EH (cell line): ENCODE data around the gene MN1.
"Not testable (repeated sequence)": the region's sequence is repeated elsewhere in the genome, so short reads cannot be mapped to it uniquely, and the experiment has no call there.

ENCODE experiments used
- DNase-seq: peaks from one replicate; pipeline ENCODE4 v3.0.0-alpha.2; 2015; ENCODE audit warnings: low read depth

The MN1 gene

DNA sequence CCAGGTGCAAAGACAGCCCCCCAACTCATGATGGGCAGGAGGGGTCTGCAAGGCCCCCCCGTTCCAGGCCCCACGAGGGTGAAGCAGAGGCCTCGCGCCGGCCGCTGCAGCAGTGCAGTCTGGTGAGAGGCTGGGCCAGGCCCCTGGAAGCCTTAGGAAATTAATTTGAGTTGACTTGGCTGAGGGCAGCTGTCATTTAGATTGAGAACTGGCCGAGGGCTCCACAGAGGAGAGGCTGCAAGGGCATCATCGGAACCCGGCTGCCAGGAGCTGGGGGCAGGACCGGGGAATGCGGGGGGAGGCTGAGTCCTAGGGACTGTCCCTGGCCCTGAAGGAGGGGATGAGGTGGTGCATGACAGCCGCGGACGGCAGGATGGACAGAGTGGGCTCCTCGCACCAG is 39.9 kb downstream of the MN1 start:
- no peak for DNase-seq

DNA sequence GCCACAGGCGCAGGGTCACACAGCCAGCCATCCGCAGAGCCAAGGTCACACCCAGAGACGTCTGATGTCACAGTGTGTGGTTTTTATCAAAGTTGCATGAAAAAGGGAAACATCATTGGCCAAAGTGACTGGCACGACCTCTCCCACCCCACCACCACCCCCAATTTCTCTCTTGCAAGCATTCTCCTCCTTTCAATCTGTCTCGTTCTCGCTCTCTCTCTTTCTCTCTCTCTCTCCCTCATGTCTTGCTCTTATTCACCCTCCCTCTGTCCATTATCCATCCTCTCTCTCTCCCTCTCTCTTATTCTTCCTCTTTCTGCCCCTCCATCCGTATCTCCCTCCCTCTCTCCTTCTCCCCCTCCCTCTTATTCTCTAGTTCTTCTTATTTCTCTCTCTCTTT is 40.6 kb downstream of the MN1 start:
- DNase-seq, result no peak

DNA sequence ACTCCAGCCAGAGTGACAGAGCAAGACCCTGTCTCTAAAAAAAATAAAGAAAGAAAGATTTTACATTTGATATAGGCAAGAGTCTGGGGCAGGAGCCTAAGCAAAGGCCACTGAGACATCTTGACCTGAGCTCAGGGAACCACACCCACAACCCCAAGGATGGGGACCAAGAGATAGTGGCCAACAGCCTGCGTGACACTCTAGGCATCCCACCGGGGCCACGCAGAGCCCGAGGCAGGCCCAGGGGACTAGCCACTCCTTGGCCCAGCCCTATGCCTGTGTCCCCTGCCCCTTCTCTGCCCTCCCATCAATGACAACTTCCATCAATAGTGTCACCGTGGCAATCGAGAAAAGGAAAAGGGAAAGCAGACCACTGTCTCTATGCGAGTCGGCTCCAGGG is 41.1 kb downstream of the MN1 start:
- DNase-seq, result no peak

DNA sequence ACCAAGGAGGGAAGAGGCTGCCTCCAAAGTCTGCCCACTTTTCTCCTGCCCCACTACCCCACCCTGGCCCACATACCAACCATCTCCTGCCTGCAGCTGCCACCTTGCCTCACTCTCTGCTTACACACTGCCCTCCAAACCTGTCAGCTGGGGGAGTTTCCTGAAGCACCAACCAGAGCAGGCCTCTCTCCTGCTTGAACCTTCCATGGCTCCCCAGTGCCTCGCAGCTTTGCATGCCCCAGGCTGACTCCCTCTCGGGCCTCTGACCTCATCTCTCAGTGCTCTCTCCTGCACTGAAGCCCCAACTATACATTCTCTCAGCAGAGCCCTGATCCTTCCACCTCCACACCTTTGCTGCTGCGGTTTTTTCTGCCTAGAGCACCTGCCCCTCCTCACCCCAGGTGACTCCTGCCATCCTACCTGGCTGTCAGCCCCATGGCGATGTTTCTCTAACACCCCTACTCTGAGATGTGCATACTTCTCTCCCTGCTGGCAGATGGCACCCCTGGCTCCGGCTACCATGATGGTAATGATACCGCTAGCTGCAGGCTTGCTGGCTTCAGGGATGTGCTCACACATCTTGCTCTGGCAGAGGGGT is 43.5 kb downstream of the MN1 start:
- no peak for DNase-seq

DNA sequence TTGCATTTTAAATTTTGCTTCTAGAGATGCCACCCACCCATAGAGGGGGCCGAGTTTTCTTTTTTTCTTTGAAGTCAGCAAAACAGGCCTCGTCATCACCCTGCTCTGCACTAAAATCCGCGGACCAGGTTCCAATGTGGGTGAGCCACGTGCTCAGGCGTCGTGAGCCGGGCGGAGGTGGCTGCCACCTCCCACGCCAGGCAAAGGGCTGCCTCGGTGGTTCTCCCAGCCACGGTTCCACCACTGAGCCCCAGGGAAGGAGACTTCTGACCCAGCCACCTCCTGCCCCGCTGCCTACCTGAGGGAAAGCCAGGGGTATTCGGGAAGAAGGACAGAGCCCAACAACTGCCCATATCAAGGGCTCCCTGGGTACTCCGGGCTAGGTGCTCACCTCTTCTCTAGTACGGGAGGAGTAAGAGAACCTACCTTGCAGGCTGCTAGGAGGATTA is 45.3 kb downstream of the MN1 start:
- no peak for DNase-seq

DNA sequence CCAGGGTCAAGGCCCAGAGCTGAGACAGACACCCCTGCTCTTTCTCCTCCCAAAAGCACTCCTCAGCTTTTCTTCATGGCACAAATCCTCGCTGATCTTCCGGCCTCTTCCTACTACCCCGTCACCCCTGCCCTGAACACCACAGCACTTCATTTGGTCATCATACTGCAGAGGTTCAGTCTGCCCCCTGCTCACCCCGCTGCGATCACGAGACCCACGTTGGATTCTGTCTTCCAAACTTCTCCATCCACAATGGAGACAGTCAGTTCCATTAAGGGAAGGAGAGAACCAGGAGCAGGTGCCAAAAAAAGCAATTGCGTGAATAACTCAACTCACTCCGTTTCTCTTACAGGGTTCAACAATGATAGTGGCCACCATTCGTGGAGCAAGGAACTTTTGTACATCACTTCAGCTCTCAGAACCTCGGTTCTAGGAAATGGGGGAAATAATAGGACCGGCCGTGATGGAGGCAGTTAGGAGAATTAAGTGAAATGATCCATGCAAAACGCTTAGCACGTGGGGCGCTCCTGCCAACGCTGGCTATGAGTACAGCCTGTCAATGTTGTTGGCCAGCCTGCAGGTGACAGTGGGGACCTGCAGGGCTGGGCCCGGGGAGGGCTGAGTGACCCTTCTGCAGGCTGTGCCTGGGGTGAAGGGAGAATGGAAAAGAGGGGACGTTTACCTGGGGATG is 45.9 kb downstream of the MN1 start:
- no peak for DNase-seq

DNA sequence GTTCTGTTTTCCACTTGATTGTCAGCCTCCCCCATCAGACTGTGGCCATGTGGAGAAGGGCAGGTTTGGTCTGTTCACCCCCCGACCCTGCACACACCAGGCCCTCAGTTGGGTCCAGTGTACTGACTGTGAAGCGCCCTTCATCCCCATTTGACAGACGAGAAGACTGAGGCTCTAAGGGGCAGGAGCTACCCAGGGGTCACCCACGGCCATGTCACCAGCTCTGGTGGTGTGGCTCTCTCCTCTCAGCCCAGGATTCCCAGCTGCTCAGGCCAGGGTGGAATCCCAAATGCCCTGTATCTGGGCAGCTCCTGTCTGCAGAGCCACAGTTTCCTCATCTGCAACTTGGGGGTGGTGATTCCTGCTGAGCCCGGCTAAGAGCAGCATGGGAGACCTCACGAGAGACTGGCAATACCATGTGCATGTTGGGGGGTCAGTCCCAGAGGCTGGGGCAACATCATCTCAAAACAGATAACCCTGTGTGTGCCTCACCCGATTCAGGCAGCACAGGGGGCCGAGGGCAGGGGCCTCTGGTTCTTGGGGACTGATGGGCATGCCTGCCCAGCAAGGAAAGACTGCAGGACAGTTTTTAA is 46.6 kb downstream of the MN1 start:
- DNase-seq, result no peak

DNA sequence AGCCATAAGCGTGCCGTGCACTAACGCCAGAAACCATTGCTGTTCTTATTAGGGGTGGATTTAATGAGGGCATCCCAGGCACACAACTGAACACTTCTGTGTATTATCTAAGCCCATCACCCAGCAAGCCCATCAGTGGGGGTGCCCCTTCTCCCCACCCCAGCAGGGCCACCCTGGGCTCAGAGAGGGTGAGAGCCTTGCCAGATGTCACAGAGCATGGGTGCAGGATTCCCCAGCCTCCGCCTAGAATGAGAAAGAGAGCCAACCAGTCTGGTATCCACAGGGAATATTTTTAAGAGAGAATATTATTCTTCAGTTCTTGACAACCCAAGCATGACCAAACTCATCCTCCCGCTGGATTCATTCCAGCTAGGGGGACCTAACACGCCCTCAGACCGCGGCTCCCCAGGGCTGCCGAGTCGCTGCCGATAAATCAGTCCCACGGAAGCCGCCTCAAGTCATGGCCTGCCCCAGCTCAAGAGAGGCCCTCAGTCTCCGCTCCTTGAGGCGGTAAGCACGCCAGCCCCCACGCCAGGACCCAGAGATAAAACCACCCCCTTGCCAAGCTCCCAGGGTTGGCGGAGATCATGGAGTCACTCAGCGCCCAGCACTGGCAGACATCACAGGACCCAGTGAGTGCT is 47.2 kb downstream of the MN1 start:
- no peak for DNase-seq

DNA sequence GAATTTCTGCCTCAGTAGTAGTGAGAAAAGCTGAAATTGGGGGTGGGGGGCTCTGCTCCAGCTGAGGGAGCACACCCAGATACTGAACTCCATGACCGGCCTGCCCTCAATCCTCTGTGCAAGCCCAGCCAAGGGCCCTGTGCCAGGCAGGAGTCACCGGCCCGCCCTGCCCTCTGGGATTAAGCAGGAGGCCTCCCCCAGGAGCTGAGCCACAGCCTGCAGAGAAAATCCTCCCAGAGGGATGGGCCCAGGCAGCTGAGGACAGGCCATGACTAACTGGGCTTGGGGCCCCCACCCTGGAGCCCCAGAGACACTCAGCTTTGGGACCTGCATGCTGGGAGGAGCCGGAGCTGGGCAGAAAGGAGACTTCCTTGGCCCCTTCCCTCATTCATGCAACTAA is 48.8 kb downstream of the MN1 start:
- DNase-seq, result peak; percentile 33

DNA sequence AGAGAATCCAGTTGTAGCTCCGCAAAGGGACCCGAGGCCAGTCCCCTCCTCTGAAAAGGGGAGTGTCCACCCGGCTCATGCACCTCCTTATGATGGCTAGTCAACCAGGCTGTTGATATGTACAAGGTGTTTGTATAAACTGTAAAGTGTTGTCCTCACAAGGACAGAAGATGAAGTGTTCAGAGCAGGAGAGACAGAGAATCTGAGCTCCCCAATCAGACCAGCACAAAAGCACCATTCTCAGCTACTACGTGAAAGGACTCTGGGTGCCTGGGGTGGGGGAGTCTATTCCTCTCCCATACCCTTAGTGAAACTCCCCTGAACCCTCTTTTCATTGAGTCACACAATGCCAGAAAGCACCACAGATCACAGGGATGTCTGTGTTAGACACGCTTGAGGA is 49.4 kb downstream of the MN1 start:
- DNase-seq, result no peak

DNA sequence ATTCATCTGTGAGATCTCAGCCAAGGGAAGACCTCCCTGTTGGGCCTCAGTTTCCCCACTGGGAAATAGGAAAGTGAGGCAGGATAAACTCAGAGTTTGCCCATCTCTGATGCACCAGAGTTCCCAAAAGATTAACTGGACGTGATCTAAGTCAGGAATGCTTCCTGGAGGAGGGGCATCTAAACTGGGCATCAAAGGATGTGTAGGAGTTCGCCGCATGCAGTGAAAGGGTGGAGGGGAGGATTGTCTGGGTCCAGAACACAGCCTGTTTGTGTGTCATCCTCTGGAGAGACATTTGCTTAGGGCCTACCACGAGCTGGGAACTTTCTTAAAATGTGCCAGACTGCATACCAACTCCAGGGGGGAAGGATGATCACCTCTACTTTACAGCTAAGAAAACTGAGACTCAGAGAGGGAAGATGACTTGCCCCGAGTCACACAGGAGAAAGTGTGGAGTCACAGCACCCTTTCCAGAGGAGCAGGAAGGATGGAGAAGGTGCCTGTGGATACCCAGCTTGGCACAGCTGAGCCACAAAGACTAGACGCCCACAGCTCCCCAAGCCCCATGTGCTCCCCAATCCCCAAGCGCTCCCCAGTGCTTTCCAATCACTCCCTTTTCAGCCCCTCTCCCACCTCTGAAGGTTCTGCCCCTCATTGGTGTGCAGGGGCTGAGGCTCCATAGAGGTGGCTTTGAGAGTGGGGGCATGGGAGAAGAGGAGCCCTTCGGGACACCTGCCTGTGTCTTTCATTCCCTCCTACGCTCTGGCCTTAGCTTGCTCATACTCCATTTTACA is 50.1 kb downstream of the MN1 start:
- no peak for DNase-seq

DNA sequence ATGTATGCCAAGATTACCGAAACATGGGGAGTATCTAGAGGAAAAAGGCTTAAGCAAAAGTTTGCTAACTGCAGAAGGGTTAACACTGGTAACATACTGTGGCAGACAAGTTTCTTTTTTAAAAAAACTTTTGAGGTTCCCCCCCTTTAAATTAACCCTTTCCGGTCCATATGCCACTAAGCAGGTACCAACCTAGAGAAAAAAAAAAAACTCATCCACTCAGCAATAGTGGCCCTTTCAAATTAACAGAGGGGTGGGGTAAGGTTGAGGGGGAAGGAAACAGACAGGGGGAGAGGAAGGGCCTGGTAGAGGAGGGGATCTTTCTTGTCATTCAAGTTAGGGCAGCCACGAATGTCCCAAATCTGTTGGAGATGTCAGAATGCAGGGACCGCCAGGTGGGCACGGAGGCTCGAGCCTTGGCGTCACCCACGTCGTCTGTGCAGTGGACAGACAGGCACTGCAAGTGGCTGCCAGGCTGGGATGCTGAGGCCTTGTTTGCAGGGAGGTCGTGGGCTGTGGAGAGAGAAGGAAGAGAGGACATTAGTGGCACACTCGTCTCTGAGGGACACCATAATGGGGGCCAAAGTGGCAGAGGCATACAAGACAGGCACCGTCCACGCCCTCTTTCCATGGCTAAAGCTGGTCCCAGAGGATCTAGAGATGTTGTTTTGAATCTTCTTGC is 50.8 kb downstream of the MN1 start:
- no peak for DNase-seq

DNA sequence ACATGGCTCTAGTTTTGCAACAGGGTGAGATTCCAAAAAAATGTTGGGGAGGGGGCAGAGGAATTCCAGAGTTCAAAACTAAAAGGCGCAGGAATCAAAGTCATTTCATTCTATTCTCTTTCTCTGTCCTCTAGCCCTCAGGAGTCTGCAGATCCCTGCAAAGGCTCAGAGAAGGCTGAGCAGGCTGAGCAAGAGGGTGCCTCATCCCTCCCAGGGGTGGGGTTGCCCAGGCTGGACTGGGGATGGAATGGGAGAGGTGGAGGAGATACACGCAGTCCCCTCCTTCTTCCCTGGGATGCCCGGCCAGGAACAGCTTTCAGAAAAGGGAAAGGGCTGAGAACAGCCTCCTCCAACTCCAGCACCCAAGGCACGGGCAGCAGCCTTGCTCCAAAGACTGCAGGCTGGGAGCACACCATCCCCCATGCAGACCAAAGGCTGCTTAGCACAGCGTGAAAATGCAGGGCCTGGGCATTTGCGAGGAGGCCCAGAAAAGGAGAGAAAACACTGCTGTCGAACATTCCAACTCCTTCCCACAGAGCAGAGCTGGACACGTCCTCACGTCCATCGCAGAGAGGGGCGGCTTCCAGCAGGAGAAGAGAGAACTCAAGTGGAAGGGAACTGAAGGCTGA is 51.8 kb downstream of the MN1 start:
- DNase-seq, result peak; percentile 50

DNA sequence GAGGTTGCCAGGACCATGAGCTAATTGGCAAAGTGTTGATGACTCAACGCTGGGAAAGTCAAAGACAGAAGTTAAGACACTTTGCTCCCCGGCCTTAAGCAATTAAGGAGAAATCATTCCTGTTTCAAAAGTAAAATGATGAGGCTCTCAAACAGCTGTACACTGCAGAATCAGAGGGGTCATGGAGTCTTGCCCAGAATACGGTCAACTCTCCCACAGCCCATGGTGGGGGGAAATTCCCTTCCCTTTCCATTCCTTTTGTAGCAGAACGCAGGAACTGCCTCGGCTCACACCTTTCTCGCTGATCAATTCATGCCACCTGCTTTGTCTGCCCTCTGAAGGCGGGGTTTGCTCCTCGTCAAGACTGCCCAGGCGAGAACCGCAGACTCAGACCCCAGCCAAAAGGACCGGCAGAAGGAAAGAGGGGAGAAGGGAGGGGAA is 52.8 kb downstream of the MN1 start:
- peak; percentile 75 for DNase-seq

DNA sequence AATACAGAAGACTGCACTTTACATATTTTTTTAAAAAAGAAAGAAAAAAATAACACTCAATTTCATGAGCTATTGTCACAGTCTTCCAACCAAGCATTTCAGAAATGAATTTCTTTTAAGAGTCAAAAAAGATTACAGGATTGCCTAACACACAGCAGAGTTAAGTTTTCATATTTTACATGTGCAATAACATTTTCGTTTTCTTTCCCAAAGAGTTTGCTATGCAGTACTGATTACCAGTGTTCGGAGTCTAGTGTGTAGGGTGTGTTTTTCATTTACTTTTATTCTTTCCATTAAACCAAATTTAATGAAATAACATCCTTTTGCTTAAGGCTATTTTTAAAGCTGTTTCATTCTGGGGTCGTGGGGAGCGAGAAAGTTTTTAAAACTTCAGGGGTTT is 53.2 kb downstream of the MN1 start:
- DNase-seq, result no peak

DNA sequence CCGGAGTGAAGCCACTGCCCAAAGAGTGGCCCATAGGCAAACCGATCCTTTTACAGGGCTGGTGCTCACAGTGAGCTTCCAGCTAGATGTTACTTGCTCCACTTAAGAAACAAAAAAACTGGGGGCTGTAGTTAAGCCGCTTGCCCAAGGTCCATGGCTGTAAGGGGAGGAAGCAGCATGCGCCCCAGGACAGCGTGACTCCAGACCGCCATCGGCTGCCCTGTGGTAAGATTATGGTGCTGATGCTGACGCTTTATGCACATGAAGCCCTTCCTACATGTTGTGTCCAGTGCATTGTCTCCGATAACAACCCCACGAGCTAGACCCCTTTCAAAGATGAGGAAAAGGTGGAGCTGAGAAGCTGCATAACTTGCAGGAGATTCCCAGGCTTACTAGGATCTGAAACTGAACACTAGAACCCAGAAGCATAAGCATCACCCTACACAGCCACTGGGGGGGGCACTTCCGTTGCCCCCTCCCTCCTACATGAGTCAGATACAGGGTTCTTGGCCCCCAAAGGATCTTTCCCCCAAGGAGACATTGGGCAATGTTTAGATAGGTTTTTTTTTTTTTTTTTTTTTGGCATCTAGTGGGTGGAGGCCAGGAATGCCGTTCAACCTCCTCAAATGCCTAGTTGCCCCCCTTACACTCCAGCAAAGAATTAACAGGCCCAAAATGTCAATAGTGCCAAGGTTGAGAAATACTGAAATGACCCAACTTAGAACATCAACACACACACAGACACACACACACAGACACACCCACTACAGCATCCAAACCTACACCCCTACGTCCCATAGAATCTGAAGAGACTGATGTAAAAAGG is 53.9 kb downstream of the MN1 start:
- DNase-seq, result peak; percentile 15

DNA sequence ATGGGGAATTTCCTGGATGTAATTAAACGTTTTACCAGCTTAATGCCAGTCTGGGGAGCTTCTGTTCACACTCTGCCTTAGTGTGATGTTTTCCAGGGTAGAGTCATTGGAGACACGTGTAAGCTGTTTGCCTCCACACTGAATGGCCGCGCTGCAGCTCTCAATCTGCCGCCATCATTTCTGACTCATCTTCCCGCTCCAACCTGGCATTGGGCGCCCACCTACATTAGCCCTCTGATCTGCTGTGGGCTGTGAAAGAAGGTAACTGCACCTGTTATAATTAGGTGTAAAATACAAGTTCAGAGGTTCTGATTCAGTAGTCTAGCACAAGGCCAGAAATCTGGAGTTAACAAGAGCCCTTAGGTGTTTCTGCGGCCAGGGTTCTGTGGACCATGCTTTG is 54.6 kb downstream of the MN1 start:
- no peak for DNase-seq

DNA sequence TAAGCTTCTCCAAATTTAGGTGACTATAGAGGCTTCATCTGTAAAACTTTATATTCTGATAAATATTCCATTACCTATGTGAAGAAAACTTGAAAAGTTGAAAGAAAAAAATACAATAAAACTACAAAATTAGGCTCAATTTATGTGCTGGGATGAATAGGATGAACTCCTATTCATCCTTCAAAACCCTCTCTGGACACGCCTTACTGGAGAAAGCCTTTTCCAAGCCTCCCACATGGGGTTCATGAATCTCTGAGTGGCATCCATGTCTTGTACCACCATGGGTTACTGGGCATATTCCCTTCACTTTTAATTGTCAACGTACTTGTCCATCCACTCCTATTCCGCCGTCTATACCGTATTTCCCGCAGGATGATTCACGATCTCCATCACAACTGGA is 55.7 kb downstream of the MN1 start:
- DNase-seq, result no peak

DNA sequence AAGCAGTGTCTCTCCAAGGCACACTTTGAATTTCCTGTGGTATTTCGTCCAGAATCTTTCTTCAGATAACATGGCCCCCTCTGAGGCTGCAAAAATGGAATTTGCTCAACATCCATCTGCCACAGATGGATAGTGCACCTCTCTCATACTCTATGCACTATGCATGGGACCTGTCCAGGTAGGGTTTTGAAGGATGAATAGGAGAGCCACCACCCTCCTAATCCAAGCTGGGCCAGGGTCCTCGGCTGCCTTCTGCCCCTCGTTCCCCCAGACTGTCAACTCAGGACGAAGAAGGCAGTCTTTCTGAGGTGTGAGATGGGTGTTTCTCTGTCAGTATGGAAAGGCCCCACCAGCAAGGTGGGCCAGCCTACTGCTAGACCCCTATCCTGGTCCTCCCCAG is 56.4 kb downstream of the MN1 start:
- DNase-seq, result no peak

DNA sequence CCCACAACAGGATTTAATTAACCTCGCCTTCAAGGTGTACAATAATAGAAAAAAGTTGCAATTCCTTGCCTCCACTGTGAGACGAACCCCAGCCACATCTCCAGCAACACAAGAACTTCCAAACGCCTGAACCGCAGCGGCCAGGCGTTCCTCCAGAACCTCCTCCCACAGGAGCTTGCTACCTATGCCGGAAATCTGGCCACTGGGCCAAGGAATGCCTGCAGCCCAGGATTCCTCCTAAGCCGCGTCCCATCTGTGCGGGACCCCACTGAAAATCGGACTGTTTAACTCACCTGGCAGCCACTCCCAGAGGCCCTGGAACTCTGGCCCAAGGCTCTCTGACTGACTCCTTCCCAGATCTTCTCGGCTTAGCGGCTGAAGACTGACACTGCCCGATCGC is 57.5 kb downstream of the MN1 start:
- not testable (repeated sequence) for DNase-seq
